Measurements from ENCODE around the gene DGKD.

The DGKD gene

DNA sequence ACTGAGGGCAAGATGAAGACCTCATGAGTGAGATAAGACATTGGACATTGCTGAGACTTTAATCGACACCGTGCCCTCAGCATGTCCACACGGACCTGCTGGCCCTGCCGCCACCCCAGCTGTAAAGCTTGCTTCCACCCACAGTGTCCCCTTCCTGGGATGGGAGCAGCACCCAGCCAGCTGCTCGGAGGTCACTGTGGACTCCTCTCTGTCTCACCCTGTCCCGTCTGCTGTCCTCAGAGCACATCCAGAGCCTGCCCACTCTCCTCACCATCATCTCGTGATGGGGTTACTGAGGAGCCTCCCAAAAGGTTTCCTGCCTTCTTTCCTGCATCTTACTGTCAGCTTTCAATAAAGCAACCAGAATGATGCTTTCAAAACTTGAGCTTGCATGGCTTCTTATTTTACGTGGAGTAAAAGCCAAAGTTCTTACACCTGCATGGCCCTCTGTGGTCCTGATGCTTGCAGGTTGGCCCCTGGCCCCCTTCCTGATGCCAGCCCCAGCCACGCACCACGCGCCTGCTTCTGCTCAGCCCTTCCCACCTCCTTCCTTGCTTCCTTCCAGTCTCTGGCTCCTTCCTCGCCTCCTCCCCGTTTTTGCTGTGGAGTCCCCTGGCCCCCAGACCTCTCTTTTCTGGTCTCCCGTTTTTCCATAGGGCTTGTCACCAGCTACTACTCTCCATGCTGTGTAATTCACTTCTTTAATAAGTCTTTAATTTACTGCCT, 67.0 kb downstream of the DGKD start:
- no peak overlapping the region for H3K18ac ChIP-seq (ENCODE audit: low read length)
- DNase-seq: no peak
- H4K8ac ChIP-seq (ENCODE audit: low read depth, low read length): no peak overlapping the region

DNA sequence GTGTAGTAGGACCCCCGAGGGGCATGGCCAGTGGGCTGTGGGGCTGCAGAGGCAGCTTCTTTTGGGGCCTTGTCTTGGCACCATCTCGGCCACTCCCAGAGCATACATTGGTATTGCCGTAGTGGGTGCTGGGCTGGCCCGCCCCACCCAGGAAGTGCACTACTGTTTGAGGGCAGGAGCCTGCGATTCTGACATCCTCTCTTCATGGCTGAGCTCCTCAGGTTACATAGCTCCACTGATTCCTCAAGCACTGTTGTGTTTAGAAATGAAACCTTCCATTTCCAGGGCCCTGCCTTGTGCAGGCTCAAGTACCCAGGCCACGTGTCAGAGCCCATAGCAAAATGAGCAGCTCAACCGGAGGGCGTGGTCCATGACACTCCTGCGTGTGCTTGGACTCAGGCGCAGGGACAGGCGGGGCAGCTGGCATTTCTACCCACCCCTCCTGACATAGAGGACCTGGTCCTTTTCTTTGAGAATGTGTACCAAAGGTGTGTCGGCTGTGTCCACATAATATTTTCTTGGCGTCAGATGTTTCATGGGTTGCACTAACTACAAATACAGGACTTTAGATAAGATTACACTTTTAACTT, 67.9 kb downstream of the DGKD start:
- Histone ChIP-seq H3K4me3 (ENCODE audit: low read length) (no peak overlapping the region), H3K9ac (ENCODE audit: low read length) (no peak overlapping the region), H4K5ac (ENCODE audit: low read length) (no peak overlapping the region), H3K79me1 (ENCODE audit: low read length) (peaks cover 7% of the 10 kb centered on the region), H2BK15ac (replicated peaks; ENCODE audit: low read depth) (no peak overlapping the region), H2AK5ac (ENCODE audit: low read length) (no peak overlapping the region), H2BK120ac (ENCODE audit: low read depth, low read length) (no peak overlapping the region), H3K4me2 (ENCODE audit: low read length) (no peak overlapping the region), H3K27ac (ENCODE audit: low read depth, low read length) (no peak overlapping the region), H3K56ac (ENCODE audit: low read length) (no peak overlapping the region), H3K4me1 (ENCODE audit: control insufficient read depth, low read depth, low read length) (peaks cover 7% of the 10 kb centered on the region), H3K36me3 (ENCODE audit: control insufficient read depth, insufficient read depth, low read length) (no peaks in the 10 kb centered on the region), H3K4ac (ENCODE audit: low read depth, low read length) (no peak overlapping the region), H3K18ac (ENCODE audit: low read length) (no peak overlapping the region), H2BK5ac (ENCODE audit: low read length) (no peak overlapping the region), H3K79me2 (ENCODE audit: control insufficient read depth, insufficient read depth, low read length) (no peaks in the 10 kb centered on the region), H3K27me3 (ENCODE audit: insufficient read depth, low read length, poor library complexity) (no peaks in the 10 kb centered on the region), H4K8ac (ENCODE audit: low read depth, low read length) (no peak overlapping the region), H3K23ac (ENCODE audit: low read length) (no peak overlapping the region)
- no CpG with 5 or more reads among the region's 13 CpGs for WGBS (ENCODE audit: extremely low coverage, insufficient coverage, low lambda C conversion rate)
- no peak for DNase-seq

More for the DNA sequence above, 67.0 kb downstream of the DGKD start:
- H3K23ac ChIP-seq (ENCODE audit: low read length): no peak overlapping the region
- H4K5ac ChIP-seq (ENCODE audit: low read length): no peak overlapping the region
- no peak overlapping the region for H3K4ac ChIP-seq (ENCODE audit: low read depth, low read length)
- no peak overlapping the region for H3K27ac ChIP-seq (ENCODE audit: low read depth, low read length)
- H2BK15ac ChIP-seq (replicated peaks; ENCODE audit: low read depth): no peak overlapping the region
- H2BK5ac ChIP-seq (ENCODE audit: low read length): no peak overlapping the region
- peaks cover 5% of the 10 kb centered on the region for H3K79me1 ChIP-seq (ENCODE audit: low read length)
- no peak overlapping the region for H2BK120ac ChIP-seq (ENCODE audit: low read depth, low read length)
- H3K4me1 ChIP-seq (ENCODE audit: control insufficient read depth, low read depth, low read length): peaks cover 7% of the 10 kb centered on the region
- H2AK5ac ChIP-seq (ENCODE audit: low read length): no peak overlapping the region
- H3K27me3 ChIP-seq (ENCODE audit: insufficient read depth, low read length, poor library complexity): no peaks in the 10 kb centered on the region
- H3K4me2 ChIP-seq (ENCODE audit: low read length): no peak overlapping the region
- no peak overlapping the region for H3K56ac ChIP-seq (ENCODE audit: low read length)
- H3K79me2 ChIP-seq (ENCODE audit: control insufficient read depth, insufficient read depth, low read length): no peaks in the 10 kb centered on the region
- no peaks in the 10 kb centered on the region for H3K36me3 ChIP-seq (ENCODE audit: control insufficient read depth, insufficient read depth, low read length)
- WGBS (ENCODE audit: extremely low coverage, insufficient coverage, low lambda C conversion rate): no CpG with 5 or more reads among the region's 14 CpGs
- H3K9ac ChIP-seq (ENCODE audit: low read length): no peak overlapping the region
- H3K4me3 ChIP-seq (ENCODE audit: low read length): no peak overlapping the region

DNA sequence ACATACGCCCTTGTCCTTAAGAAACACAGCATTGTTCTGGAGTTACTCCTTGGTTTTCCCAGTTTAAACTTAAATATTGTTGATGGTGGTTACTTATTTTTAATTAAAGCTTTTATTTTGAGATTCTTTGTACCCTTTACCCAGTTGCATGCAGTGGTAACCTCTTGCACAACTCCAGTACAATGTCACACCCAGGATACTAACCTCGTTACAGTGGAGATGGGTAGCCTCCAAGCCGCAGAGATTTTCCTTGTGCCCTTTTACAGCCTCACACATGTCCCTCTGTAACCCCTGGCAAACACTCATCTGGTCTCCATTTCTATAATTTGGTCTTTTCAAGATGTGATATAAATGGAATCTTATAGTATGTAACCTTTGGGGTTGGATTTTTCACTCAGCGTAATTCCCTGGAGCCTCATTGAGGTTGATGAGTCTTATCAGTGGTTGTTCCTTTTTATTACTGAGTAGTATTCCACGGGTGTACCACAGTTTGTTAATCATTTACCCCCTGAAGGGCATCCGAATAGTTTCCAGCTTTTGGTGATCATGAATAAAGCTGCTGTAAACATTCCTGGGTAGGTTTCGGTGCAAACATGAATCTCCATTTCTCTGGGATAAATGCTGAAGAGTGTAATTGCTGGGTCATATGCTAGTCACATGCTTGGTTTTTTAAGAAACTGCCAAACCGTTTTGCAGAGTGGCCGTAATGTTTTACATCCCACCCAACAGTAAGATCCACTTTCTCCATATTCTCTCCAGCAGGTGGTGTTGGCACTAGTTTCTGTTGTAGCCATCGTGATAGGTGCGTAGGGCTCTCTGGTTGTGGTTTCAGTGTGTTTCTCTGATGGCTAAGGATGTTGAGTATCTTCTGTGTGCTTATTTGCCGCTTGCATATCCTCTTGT, 68.6 kb downstream of the DGKD start:
- WGBS (ENCODE audit: extremely low coverage, insufficient coverage, low lambda C conversion rate): no CpG with 5 or more reads among the region's 12 CpGs
- H3K27ac ChIP-seq (ENCODE audit: low read depth, low read length): no peak overlapping the region

DNA sequence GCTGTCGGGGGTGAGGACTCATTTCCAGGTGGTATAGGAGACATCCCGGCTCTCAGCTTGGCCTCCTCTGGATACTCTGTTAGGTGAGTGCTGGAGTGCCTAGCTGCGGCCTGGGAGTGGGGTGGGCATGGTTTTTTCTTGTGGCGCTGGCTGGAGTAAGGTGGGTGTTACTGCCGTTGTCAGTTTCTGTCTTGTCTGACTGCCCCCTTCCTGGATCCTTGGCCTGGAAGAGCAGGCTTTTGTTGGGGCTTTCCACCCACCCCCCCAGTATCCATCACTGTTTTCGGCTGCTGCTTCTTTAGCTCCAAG, 69.2 kb downstream of the DGKD start:
- H3K9ac ChIP-seq (ENCODE audit: low read length): no peak overlapping the region
- no peak overlapping the region for H3K56ac ChIP-seq (ENCODE audit: low read length)
- H4K8ac ChIP-seq (ENCODE audit: low read depth, low read length): no peak overlapping the region
- H3K4me1 ChIP-seq (ENCODE audit: control insufficient read depth, low read depth, low read length): peaks cover 7% of the 10 kb centered on the region
- H2BK15ac ChIP-seq (replicated peaks; ENCODE audit: low read depth): no peak overlapping the region
- no peak overlapping the region for H3K4me3 ChIP-seq (ENCODE audit: low read length)
- H3K23ac ChIP-seq (ENCODE audit: low read length): no peak overlapping the region
- no peak overlapping the region for H3K4me2 ChIP-seq (ENCODE audit: low read length)
- no peak overlapping the region for H2BK120ac ChIP-seq (ENCODE audit: low read depth, low read length)
- H2AK5ac ChIP-seq (ENCODE audit: low read length): no peak overlapping the region
- no peaks in the 10 kb centered on the region for H3K79me2 ChIP-seq (ENCODE audit: control insufficient read depth, insufficient read depth, low read length)
- H3K36me3 ChIP-seq (ENCODE audit: control insufficient read depth, insufficient read depth, low read length): no peaks in the 10 kb centered on the region
- no peak overlapping the region for H2BK5ac ChIP-seq (ENCODE audit: low read length)
- H3K27ac ChIP-seq (ENCODE audit: low read depth, low read length): no peak overlapping the region
- WGBS (ENCODE audit: extremely low coverage, insufficient coverage, low lambda C conversion rate): no CpG with 5 or more reads among the region's 6 CpGs
- H3K4ac ChIP-seq (ENCODE audit: low read depth, low read length): no peak overlapping the region
- no peak overlapping the region for H4K5ac ChIP-seq (ENCODE audit: low read length)
- H3K18ac ChIP-seq (ENCODE audit: low read length): no peak overlapping the region
- H3K27me3 ChIP-seq (ENCODE audit: insufficient read depth, low read length, poor library complexity): no peaks in the 10 kb centered on the region
- H3K79me1 ChIP-seq (ENCODE audit: low read length): peaks cover 7% of the 10 kb centered on the region
- no peak for DNase-seq

More for the DNA sequence above, 68.6 kb downstream of the DGKD start:
- no peak overlapping the region for H3K4me2 ChIP-seq (ENCODE audit: low read length)
- H2BK120ac ChIP-seq (ENCODE audit: low read depth, low read length): no peak overlapping the region
- no peak overlapping the region for H3K4ac ChIP-seq (ENCODE audit: low read depth, low read length)
- H3K36me3 ChIP-seq (ENCODE audit: control insufficient read depth, insufficient read depth, low read length): no peaks in the 10 kb centered on the region
- H4K8ac ChIP-seq (ENCODE audit: low read depth, low read length): no peak overlapping the region
- no peak overlapping the region for H3K9ac ChIP-seq (ENCODE audit: low read length)
- H2BK15ac ChIP-seq (replicated peaks; ENCODE audit: low read depth): no peak overlapping the region
- no peak overlapping the region for H3K56ac ChIP-seq (ENCODE audit: low read length)
- H2AK5ac ChIP-seq (ENCODE audit: low read length): no peak overlapping the region
- no peak for DNase-seq
- H2BK5ac ChIP-seq (ENCODE audit: low read length): no peak overlapping the region
- H3K4me3 ChIP-seq (ENCODE audit: low read length): no peak overlapping the region
- H3K4me1 ChIP-seq (ENCODE audit: control insufficient read depth, low read depth, low read length): peaks cover 7% of the 10 kb centered on the region
- H3K79me2 ChIP-seq (ENCODE audit: control insufficient read depth, insufficient read depth, low read length): no peaks in the 10 kb centered on the region
- no peak overlapping the region for H4K5ac ChIP-seq (ENCODE audit: low read length)
- peaks cover 7% of the 10 kb centered on the region for H3K79me1 ChIP-seq (ENCODE audit: low read length)
- no peaks in the 10 kb centered on the region for H3K27me3 ChIP-seq (ENCODE audit: insufficient read depth, low read length, poor library complexity)
- no peak overlapping the region for H3K23ac ChIP-seq (ENCODE audit: low read length)
- H3K18ac ChIP-seq (ENCODE audit: low read length): no peak overlapping the region

DNA sequence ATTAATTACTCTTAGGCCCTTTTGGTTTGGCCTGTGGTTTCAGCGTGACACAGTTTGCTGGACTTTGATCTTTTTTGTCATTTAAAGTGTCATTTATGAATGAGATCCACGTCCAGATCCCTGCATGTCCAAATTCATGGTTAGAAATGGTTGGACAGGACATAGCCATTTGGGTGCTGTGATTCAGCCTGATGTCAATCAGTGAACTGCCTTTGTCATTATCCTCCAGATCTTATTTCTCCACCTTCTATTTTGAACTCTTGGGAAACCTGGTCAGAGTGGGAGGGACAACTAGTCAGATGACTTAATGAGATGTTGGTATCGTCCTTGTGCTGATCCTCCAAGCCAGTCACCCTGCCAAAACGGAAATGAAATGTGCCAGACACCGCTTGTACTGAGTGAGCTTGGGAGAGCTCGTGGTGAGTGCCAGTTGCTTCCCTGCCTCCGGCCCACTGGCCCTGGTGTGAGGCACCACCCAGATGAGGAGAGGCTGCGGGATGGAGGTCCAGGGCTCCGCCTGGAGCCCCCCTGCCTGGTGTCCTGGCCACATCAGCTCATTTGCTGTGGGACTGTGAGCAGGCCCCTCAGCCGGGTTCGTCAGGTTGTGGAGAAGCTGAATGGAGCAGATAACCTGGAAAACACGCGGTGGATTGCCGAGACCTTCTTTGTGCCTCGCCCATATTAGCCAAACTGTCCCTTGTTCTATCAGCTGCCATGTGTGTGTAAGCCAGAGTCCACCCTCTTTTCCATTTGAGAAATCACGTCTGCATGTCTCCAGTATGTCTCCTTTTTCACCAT, 70.1 kb downstream of the DGKD start:
- H3K9ac ChIP-seq (ENCODE audit: low read length): no peak overlapping the region
- H3K27ac ChIP-seq (ENCODE audit: low read depth, low read length): no peak overlapping the region
- no peak overlapping the region for H2AK5ac ChIP-seq (ENCODE audit: low read length)
- no peaks in the 10 kb centered on the region for H3K36me3 ChIP-seq (ENCODE audit: control insufficient read depth, insufficient read depth, low read length)
- no peak overlapping the region for H3K18ac ChIP-seq (ENCODE audit: low read length)
- WGBS (ENCODE audit: extremely low coverage, insufficient coverage, low lambda C conversion rate): no CpG with 5 or more reads among the region's 16 CpGs
- H3K4me1 ChIP-seq (ENCODE audit: control insufficient read depth, low read depth, low read length): peaks cover 7% of the 10 kb centered on the region
- no peak overlapping the region for H2BK15ac ChIP-seq (replicated peaks; ENCODE audit: low read depth)
- no peaks in the 10 kb centered on the region for H3K27me3 ChIP-seq (ENCODE audit: insufficient read depth, low read length, poor library complexity)
- H3K23ac ChIP-seq (ENCODE audit: low read length): no peak overlapping the region
- H3K56ac ChIP-seq (ENCODE audit: low read length): no peak overlapping the region
- H2BK120ac ChIP-seq (ENCODE audit: low read depth, low read length): no peak overlapping the region
- DNase-seq: no peak
- H2BK5ac ChIP-seq (ENCODE audit: low read length): no peak overlapping the region
- H3K79me1 ChIP-seq (ENCODE audit: low read length): peaks cover 7% of the 10 kb centered on the region
- no peak overlapping the region for H3K4me3 ChIP-seq (ENCODE audit: low read length)
- H3K79me2 ChIP-seq (ENCODE audit: control insufficient read depth, insufficient read depth, low read length): no peaks in the 10 kb centered on the region
- H3K4ac ChIP-seq (ENCODE audit: low read depth, low read length): no peak overlapping the region
- no peak overlapping the region for H4K5ac ChIP-seq (ENCODE audit: low read length)
- no peak overlapping the region for H3K4me2 ChIP-seq (ENCODE audit: low read length)
- H4K8ac ChIP-seq (ENCODE audit: low read depth, low read length): no peak overlapping the region

All from mesendoderm (in vitro differentiated cells).